MM.1S (cell line): ENCODE results near the gene KIAA1328.
A peak's percentile ranks its signal among the peaks of the same experiment; 100 is the strongest.

Experiments used
- DNase-seq: peaks from one replicate; pipeline ENCODE4 v3.0.0-alpha.2; 2015
- H2AFZ ChIP-seq: fragments of 300-600 bp; sonication (generic); 2 replicates; pipeline ENCODE4 v1.6.0; 2016; ENCODE audit warnings: antibody characterized with exemption, low read length
- H3F3A ChIP-seq: fragments of 300-600 bp; sonication (generic); 2 replicates; pipeline ENCODE4 v1.6.1; 2016; ENCODE audit warnings: mild to moderate bottlenecking, antibody characterized with exemption, low read length, moderate library complexity, mixed read lengths; ENCODE audit not compliant: insufficient read depth
- H3K27ac ChIP-seq: fragments of 300-600 bp; sonication (generic); 2 replicates; pipeline ENCODE4 v1.5.1; 2016; ENCODE audit warnings: mild to moderate bottlenecking, low read length
- H3K27me3 ChIP-seq: fragments of 300-600 bp; sonication (generic); replicated peaks from 2 replicates; pipeline ENCODE4 v1.6.0; 2016; ENCODE audit warnings: low read length; ENCODE audit not compliant: insufficient read depth
- H3K36me3 ChIP-seq: fragments of 300-600 bp; sonication (generic); replicated peaks from 2 replicates; pipeline ENCODE4 v1.6.1; 2016; ENCODE audit warnings: mild to moderate bottlenecking, low read length, mixed read lengths; ENCODE audit not compliant: insufficient read depth
- H3K4me1 ChIP-seq: fragments of 300-600 bp; sonication (generic); 2 replicates; pipeline ENCODE4 v1.6.1; 2016; ENCODE audit warnings: low read length, mixed read lengths
- H3K4me2 ChIP-seq: fragments of 300-600 bp; sonication (generic); 2 replicates; pipeline ENCODE4 v1.6.0; 2016; ENCODE audit warnings: low read depth, low read length
- H3K4me3 ChIP-seq: fragments of 300-600 bp; sonication (generic); 2 replicates; pipeline ENCODE4 v1.5.1; 2016; ENCODE audit warnings: low read length, mixed read lengths
- H3K79me2 ChIP-seq: fragments of 300-600 bp; sonication (generic); 2 replicates; pipeline ENCODE4 v1.6.1; 2016; ENCODE audit warnings: mixed run types, low read length, mixed read lengths
- H3K9ac ChIP-seq: fragments of 300-600 bp; sonication (generic); 2 replicates; pipeline ENCODE4 v1.6.1; 2016; ENCODE audit warnings: low read length, mixed read lengths
- H3K9me2 ChIP-seq: fragments of 300-600 bp; sonication (generic); replicated peaks from 2 replicates; pipeline ENCODE4 v1.6.1; 2016; ENCODE audit warnings: mild to moderate bottlenecking, low read length, mixed read lengths; ENCODE audit not compliant: insufficient read depth
- H3K9me3 ChIP-seq: fragments of 300-600 bp; sonication (generic); replicated peaks from 2 replicates; pipeline ENCODE4 v1.6.1; 2016; ENCODE audit warnings: mild to moderate bottlenecking, low read length, mixed read lengths; ENCODE audit not compliant: insufficient read depth
- H4K20me1 ChIP-seq: fragments of 300-600 bp; sonication (generic); 2 replicates; pipeline ENCODE4 v1.6.1; 2016; ENCODE audit warnings: mild to moderate bottlenecking, low read length, moderate library complexity, mixed read lengths; ENCODE audit not compliant: insufficient read depth
- EZH2 ChIP-seq: fragments of 300-600 bp; sonication (generic); optimal IDR thresholded peaks from 2 replicates; pipeline ENCODE3; 2017; ENCODE audit warnings: low read depth, mild to moderate bottlenecking, antibody characterized with exemption, low read length, mixed read lengths
- EZH2phosphoT487 ChIP-seq: fragments of 300-600 bp; sonication (generic); IDR thresholded peaks from 2 replicates; pipeline ENCODE4 v1.6.1; 2018; ENCODE audit warnings: antibody characterized with exemption, low read length
- TF ChIP-seq, protein P1 (sequence below): fragments of 300-600 bp; sonication (generic); IDR thresholded peaks from 2 replicates; pipeline ENCODE4 v1.5.1; 2016; ENCODE audit warnings: antibody characterized with exemption, low read length, mixed read lengths

Gene KIAA1328

DNA sequence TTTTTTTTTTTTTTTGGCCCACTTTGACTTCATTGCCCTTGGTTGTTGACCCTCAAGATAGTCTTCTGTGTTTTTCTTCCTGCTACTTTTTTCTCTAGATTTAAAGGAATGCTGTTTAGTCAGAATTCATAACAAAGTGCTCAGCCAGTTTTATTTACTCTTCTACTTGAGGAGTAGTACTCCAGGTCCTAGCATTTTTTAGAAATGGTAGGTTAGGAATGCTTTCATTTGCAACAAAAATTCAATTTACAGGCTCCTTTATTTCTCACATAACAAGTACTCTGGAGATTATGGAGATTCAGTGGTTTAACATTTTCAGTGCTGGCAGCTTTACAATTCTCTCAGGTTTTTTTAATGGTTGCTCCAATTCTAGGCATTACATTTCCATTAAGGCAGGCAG lies 58.2 kb downstream of the KIAA1328 start:
- Histone ChIP-seq H2AFZ (no peak overlapping the region), H3F3A (0 out of 2 replicates have a peak, but pooled peaks cover 5% of the 10 kb centered on the region), H3K4me3 (no peak overlapping the region), H3K36me3 (no peaks in the 10 kb centered on the region), H3K4me2 (no peak overlapping the region), H3K4me1 (peaks cover 18% of the 10 kb centered on the region), H3K9me2 (no peaks in the 10 kb centered on the region), H3K79me2 (no peaks in the 10 kb centered on the region), H4K20me1 (no peaks in the 10 kb centered on the region), H3K9ac (no peak overlapping the region), H3K9me3 (no peaks in the 10 kb centered on the region), H3K27ac (no peak overlapping the region), H3K27me3 (no peaks in the 10 kb centered on the region)
- DNase-seq = no peak
- TF ChIP-seq, protein P1, sequence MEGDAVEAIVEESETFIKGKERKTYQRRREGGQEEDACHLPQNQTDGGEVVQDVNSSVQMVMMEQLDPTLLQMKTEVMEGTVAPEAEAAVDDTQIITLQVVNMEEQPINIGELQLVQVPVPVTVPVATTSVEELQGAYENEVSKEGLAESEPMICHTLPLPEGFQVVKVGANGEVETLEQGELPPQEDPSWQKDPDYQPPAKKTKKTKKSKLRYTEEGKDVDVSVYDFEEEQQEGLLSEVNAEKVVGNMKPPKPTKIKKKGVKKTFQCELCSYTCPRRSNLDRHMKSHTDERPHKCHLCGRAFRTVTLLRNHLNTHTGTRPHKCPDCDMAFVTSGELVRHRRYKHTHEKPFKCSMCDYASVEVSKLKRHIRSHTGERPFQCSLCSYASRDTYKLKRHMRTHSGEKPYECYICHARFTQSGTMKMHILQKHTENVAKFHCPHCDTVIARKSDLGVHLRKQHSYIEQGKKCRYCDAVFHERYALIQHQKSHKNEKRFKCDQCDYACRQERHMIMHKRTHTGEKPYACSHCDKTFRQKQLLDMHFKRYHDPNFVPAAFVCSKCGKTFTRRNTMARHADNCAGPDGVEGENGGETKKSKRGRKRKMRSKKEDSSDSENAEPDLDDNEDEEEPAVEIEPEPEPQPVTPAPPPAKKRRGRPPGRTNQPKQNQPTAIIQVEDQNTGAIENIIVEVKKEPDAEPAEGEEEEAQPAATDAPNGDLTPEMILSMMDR = no peak
- TF ChIP-seq EZH2phosphoT487 = no peak
- TF ChIP-seq EZH2 = no peak

DNA sequence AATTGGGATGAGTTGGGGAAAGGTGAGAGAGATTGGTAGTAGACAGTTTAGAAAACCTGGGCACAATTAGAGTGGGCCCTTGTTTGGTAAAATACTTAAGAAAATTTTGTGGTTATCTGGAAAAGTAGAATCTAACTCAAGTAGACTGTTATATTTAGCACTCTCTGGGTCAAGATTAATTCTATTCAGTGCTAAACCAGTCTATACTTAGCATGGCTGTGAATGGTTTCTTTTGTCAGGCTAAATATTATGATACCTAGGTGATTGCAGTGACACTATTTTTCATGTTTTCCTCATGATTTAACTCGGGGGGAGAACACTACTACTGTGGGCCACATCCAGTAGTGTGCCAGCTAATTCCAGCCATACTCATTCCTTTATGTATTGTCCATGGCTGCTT lies 58.9 kb downstream of the KIAA1328 start:
- peaks cover 18% of the 10 kb centered on the region for H3K4me1 ChIP-seq
- H3K9me2 ChIP-seq = no peaks in the 10 kb centered on the region
- no peak overlapping the region for H3K9ac ChIP-seq
- H3K36me3 ChIP-seq = no peaks in the 10 kb centered on the region
- 0 out of 2 replicates have a peak, but pooled peaks cover 5% of the 10 kb centered on the region for H3F3A ChIP-seq
- H3K9me3 ChIP-seq = no peaks in the 10 kb centered on the region
- no peak overlapping the region for H2AFZ ChIP-seq
- TF ChIP-seq, protein P1 = no peak
- TF ChIP-seq EZH2 = no peak
- TF ChIP-seq EZH2phosphoT487 = no peak
- no peak overlapping the region for H3K4me3 ChIP-seq
- no peak for DNase-seq
- H3K27ac ChIP-seq = peak overlapping the region; percentile 31; the same call in 1 of the 2 replicates
- H3K4me2 ChIP-seq = no peak overlapping the region
- no peaks in the 10 kb centered on the region for H3K79me2 ChIP-seq
- no peaks in the 10 kb centered on the region for H3K27me3 ChIP-seq
- H4K20me1 ChIP-seq = no peaks in the 10 kb centered on the region

DNA sequence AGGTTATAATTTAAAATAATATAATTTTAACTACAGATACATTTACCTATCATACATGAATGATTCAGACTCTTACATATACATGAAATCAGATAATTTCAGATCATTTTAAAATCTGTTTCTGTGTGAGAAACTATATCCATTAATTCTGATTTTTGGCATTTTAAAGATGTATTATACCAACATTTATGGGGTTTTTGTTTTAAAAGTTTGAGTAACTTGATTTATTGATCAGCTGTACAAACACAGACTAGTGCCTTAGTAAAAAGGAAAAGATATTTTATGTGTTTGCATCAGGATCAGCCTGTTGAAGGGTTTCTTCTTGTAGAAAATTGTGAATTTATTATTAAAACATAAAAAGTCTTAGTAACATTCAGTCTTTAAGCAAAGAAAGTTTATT lies 59.9 kb downstream of the KIAA1328 start:
- Histone ChIP-seq H3K4me1 (peaks cover 18% of the 10 kb centered on the region), H3K4me2 (no peak overlapping the region), H3K27ac (no peak overlapping the region), H3K9ac (no peak overlapping the region), H2AFZ (no peak overlapping the region), H3K27me3 (no peaks in the 10 kb centered on the region), H3F3A (0 out of 2 replicates have a peak, but pooled peaks cover 5% of the 10 kb centered on the region), H4K20me1 (no peaks in the 10 kb centered on the region), H3K4me3 (no peak overlapping the region), H3K79me2 (no peaks in the 10 kb centered on the region), H3K36me3 (no peaks in the 10 kb centered on the region), H3K9me2 (no peaks in the 10 kb centered on the region), H3K9me3 (no peaks in the 10 kb centered on the region)
- DNase-seq = no peak
- TF ChIP-seq EZH2 (no peak), EZH2phosphoT487 (no peak)
- TF ChIP-seq, protein P1 = no peak
